Measurements from ENCODE around the gene GPR63. TPM values are rescaled to one million over a fixed set of nuclear protein-coding genes. Genes with fewer than 3 reads are reported as not detected.
"Not testable (repeated sequence)": the region's sequence is repeated elsewhere in the genome, so short reads cannot be mapped to it uniquely, and the experiment has no call there.

Gene GPR63, protein sequence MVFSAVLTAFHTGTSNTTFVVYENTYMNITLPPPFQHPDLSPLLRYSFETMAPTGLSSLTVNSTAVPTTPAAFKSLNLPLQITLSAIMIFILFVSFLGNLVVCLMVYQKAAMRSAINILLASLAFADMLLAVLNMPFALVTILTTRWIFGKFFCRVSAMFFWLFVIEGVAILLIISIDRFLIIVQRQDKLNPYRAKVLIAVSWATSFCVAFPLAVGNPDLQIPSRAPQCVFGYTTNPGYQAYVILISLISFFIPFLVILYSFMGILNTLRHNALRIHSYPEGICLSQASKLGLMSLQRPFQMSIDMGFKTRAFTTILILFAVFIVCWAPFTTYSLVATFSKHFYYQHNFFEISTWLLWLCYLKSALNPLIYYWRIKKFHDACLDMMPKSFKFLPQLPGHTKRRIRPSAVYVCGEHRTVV
- total RNA-seq, result 1 to 10 TPM in 1 of 2 donors, under 1 TPM in 1; 0.55 to 2.0 TPM
- under 1 TPM; 0.14 to 0.19 TPM for polyA plus RNA-seq
- long read RNA-seq, donor 1, full-length matches to known transcripts, result 3 of 8 reads
- long read RNA-seq, donor 1, partial matches to known transcripts, result 5 of 8 reads
- long read RNA-seq, donor 1, other reads (novel, unspliced or antisense), result 0 of 8 reads
- long read RNA-seq, donor 2, full-length matches to known transcripts, result 2 of 2 reads
- long read RNA-seq, donor 2, partial matches to known transcripts, result 0 of 2 reads
- long read RNA-seq, donor 2, other reads (novel, unspliced or antisense), result 0 of 2 reads
- long read RNA-seq, donor 3, full-length matches to known transcripts, result 2 of 2 reads
- long read RNA-seq, donor 3, partial matches to known transcripts, result 0 of 2 reads
- long read RNA-seq, donor 3, other reads (novel, unspliced or antisense), result 0 of 2 reads
- long read RNA-seq, donor 4, result 0 reads
- long read RNA-seq, donor 5, full-length matches to known transcripts, result 1 of 1 reads
- long read RNA-seq, donor 5, partial matches to known transcripts, result 0 of 1 reads
- long read RNA-seq, donor 5, other reads (novel, unspliced or antisense), result 0 of 1 reads

DNA sequence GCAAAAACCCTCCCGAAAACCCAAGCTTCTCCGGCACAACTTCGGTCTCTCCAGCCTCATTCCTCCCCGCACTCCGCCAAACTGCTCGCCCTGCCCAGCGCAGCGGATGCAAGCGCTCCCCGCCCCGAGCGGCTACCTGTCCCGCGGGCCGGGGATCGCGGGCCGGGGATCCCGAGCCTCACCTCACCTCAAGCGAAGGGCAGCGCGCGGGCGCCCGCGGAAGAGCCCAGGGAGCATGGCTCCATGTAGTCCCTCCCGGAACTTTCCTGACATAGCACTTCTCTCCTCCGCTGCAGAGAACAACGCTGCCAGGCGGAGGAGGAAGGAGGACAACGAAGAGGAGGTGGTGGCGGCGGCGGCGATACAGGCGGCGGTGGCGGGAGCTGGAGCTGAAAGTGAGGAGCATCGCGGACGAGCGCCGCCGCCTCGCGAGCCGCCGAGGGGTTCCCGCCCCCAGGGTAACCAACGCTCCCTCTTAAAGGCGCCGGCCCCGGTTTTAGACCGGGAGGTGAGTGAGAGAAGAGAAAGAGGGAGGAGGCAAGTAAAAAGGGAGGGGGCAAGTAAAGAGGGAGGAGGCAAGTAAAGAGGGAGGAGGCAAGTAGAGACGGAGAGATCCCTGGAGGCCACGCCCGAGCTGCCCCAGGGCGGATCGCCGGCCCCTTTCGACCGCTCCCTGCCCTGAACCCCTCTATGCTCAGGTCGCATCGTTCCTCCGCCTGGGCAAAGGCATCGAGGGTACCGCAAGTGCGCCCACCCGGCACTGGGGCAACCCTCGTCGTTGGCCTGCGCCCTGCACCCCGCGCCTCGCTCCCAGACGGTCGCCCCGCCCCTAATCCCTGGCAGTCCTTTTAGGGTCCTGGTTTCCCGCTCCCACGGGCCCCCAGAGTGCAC lies at the start of gene GPR63:
TSS of gene GPR63 (minus strand) at position 397 of the 891 bp plus-strand sequence. CDS start 37,746 bp downstream, outside the sequence.
- peak; percentile 87 for ATAC-seq (ENCODE audit: insufficient read depth, low FRiP score)
- Histone ChIP-seq H3K4me1 (ENCODE audit: control insufficient read depth in 5 of 5, insufficient read depth in 5 of 5, low read length in 5 of 5) (peaks cover 0 to 12% (median 5%) of the 10 kb centered on the region in 5 donors), H3K27ac (ENCODE audit: low read depth in 1 of 2, low read length in 1 of 2) (no peak within 1 kb of the TSS), H3K36me3 (ENCODE audit: control insufficient read depth in 4 of 4, insufficient read depth in 4 of 4, low read length in 4 of 4) (no peaks in the 10 kb centered on the region), H3K9me3 (ENCODE audit: control insufficient read depth in 4 of 4, insufficient read depth in 3 of 4, low read length in 3 of 4) (no peaks in the 10 kb centered on the region), H3K27me3 (ENCODE audit: control insufficient read depth in 3 of 3, insufficient read depth in 3 of 3, low read length in 2 of 3) (peaks cover 0 to 5% (median 0%) of the 10 kb centered on the region in 3 donors), H3K9ac (ENCODE audit: insufficient read depth in 1 of 2, low read length in 2 of 2) (peak within 1 kb of the TSS; percentile 48 to 81), H3K4me3 (peak within 1 kb of the TSS; percentile 49)
- TF ChIP-seq, protein P1, sequence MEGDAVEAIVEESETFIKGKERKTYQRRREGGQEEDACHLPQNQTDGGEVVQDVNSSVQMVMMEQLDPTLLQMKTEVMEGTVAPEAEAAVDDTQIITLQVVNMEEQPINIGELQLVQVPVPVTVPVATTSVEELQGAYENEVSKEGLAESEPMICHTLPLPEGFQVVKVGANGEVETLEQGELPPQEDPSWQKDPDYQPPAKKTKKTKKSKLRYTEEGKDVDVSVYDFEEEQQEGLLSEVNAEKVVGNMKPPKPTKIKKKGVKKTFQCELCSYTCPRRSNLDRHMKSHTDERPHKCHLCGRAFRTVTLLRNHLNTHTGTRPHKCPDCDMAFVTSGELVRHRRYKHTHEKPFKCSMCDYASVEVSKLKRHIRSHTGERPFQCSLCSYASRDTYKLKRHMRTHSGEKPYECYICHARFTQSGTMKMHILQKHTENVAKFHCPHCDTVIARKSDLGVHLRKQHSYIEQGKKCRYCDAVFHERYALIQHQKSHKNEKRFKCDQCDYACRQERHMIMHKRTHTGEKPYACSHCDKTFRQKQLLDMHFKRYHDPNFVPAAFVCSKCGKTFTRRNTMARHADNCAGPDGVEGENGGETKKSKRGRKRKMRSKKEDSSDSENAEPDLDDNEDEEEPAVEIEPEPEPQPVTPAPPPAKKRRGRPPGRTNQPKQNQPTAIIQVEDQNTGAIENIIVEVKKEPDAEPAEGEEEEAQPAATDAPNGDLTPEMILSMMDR (IDR thresholded peaks at IDR 0.05; ENCODE audit: control extremely low read depth, extremely low read depth), result no peak
- 1% methylated on average over 75 to 80 of the region's 80 CpGs for WGBS, 2 donors
- DNase-seq, result peak; percentile 77 to 80 (median 78)

DNA sequence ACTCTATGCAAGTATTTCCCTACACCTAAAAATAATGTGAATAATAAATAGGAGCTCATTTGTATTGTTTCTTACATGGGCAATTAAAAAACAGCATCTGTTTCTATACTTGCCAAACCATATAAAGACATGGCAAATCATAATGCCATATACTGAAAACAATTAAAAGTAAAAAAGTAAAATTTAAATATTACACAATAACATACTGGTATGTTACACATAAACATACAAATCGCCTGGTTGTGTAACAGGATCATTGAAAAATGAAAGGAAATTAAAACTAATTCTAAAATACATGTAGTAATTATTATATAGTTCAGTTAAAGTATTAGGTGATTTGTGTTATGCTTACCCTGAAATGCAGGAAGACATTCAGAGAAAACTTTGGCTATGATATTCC lies 49.2 kb upstream of the GPR63 start:
- Histone ChIP-seq H3K27ac (ENCODE audit: low read depth in 1 of 2, low read length in 1 of 2) (no peak overlapping the region), H3K4me3 (no peak overlapping the region), H3K9ac (ENCODE audit: insufficient read depth in 1 of 2, low read length in 2 of 2) (no peak overlapping the region), H3K27me3 (ENCODE audit: control insufficient read depth in 3 of 3, insufficient read depth in 3 of 3, low read length in 2 of 3) (no peaks in the 10 kb centered on the region), H3K9me3 (ENCODE audit: control insufficient read depth in 4 of 4, insufficient read depth in 3 of 4, low read length in 3 of 4) (no peaks in the 10 kb centered on the region), H3K4me1 (ENCODE audit: control insufficient read depth in 5 of 5, insufficient read depth in 5 of 5, low read length in 5 of 5) (peaks cover 0 to 6% (median 0%) of the 10 kb centered on the region in 5 donors), H3K36me3 (ENCODE audit: control insufficient read depth in 4 of 4, insufficient read depth in 4 of 4, low read length in 4 of 4) (peaks cover 0 to 10% (median 1%) of the 10 kb centered on the region in 4 donors)
- WGBS, 2 donors, result 58 to 60% methylated on average over 1 of the region's 1 CpG
- no peak for DNase-seq
- no peak for ATAC-seq (ENCODE audit: insufficient read depth, low FRiP score)
- TF ChIP-seq, protein P1 (IDR thresholded peaks at IDR 0.05; ENCODE audit: control extremely low read depth, extremely low read depth), result no peak

DNA sequence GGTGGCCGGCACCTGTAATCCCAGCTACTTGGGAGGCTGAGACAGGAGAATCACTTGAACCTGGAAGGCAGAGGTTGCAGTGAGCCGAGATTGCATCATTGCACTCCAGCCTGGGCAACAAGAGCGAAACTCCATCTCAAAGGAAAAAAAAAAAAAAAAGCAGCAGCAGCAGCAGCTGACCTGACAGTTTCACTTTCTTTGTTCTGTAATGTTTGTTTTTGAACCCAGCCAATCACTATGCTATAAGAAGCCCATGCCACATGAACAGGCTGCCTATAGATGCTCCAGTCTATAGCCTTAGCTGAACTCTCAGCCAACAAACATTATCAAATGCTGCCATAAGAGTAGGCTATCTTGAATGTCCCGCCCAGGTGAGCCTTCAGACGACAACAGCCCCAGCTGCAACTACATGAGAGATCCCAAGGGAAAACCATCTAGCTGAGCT lies 47.9 kb upstream of the GPR63 start:
- not testable (repeated sequence) for DNase-seq, H3K4me3 ChIP-seq

More for the DNA sequence above, 47.9 kb upstream of the GPR63 start:
- not testable (repeated sequence) for H3K36me3 ChIP-seq (ENCODE audit: control insufficient read depth in 4 of 4, insufficient read depth in 4 of 4, low read length in 4 of 4); H3K4me1 ChIP-seq (ENCODE audit: control insufficient read depth in 5 of 5, insufficient read depth in 5 of 5, low read length in 5 of 5); H3K9me3 ChIP-seq (ENCODE audit: control insufficient read depth in 4 of 4, insufficient read depth in 3 of 4, low read length in 3 of 4); H3K27ac ChIP-seq (ENCODE audit: low read depth in 1 of 2, low read length in 1 of 2); ATAC-seq (ENCODE audit: insufficient read depth, low FRiP score); H3K9ac ChIP-seq (ENCODE audit: insufficient read depth in 1 of 2, low read length in 2 of 2); H3K27me3 ChIP-seq (ENCODE audit: control insufficient read depth in 3 of 3, insufficient read depth in 3 of 3, low read length in 2 of 3)
- WGBS, 2 donors, result 64 to 77% methylated on average over 4 to 5 of the region's 5 CpGs

All from lung (tissue), 16 donors.